ENCODE measurements around the gene ETV7.
"Not testable (repeated sequence)": the region's sequence is repeated elsewhere in the genome, so short reads cannot be mapped to it uniquely, and the experiment has no call there.

The ETV7 gene

GRCh38 chr6:36387440-36388303 lies at the start of gene ETV7:
Gene ETV7, minus strand, starts transcription at chr6:36387669. Its CDS starts 128 bp downstream, at chr6:36387541.
- FAIRE-seq, result no peak

- FAIRE-seq, result no peak
These were observed 49.0 kb upstream of the ETV7 start for GRCh38 chr6:36436466-36436865.

GRCh38 chr6:36432151-36432671 lies 44.7 kb upstream of the ETV7 start:
- FAIRE-seq, result peak; percentile 85

- FAIRE-seq, result no peak
These were observed 43.7 kb upstream of the ETV7 start for GRCh38 chr6:36431197-36431596.

- no peak for FAIRE-seq
These were observed 42.9 kb upstream of the ETV7 start for GRCh38 chr6:36430351-36430750.

GRCh38 chr6:36428911-36429310 lies 41.4 kb upstream of the ETV7 start:
- FAIRE-seq, result no peak

GRCh38 chr6:36426622-36427021 lies 39.2 kb upstream of the ETV7 start:
- FAIRE-seq, result no peak

- peak; percentile 95 for FAIRE-seq
These were observed 35.8 kb upstream of the ETV7 start for GRCh38 chr6:36423101-36423824.

- FAIRE-seq, result no peak
These were observed 35.2 kb upstream of the ETV7 start for GRCh38 chr6:36422714-36423100.

- FAIRE-seq, result no peak
These were observed 31.8 kb upstream of the ETV7 start for GRCh38 chr6:36419310-36419709.

- no peak for FAIRE-seq
These were observed 31.1 kb upstream of the ETV7 start for GRCh38 chr6:36418558-36418957.

GRCh38 chr6:36414481-36414880 lies 27.0 kb upstream of the ETV7 start:
- no peak for FAIRE-seq

GRCh38 chr6:36413489-36414480 lies 26.3 kb upstream of the ETV7 start:
- no peak for FAIRE-seq

GRCh38 chr6:36409718-36410117 lies 22.2 kb upstream of the ETV7 start:
- not testable (repeated sequence) for FAIRE-seq

GRCh38 chr6:36404164-36404563 lies 16.7 kb upstream of the ETV7 start:
- no peak for FAIRE-seq

GRCh38 chr6:36402481-36402880 lies 15.0 kb upstream of the ETV7 start:
- FAIRE-seq, result no peak

- no peak for FAIRE-seq
These were observed 12.5 kb upstream of the ETV7 start for GRCh38 chr6:36399970-36400369.

GRCh38 chr6:36392621-36393020 lies 5.2 kb upstream of the ETV7 start:
- no peak for FAIRE-seq

- FAIRE-seq, result no peak
These were observed 1.9 kb upstream of the ETV7 start for GRCh38 chr6:36389353-36389752.

GRCh38 chr6:36386495-36387439 lies 702 bp downstream of the ETV7 start:
- no peak for FAIRE-seq

- FAIRE-seq, result no peak
These were observed 3.4 kb downstream of the ETV7 start for GRCh38 chr6:36384095-36384494.

- FAIRE-seq, result no peak
These were observed 3.9 kb downstream of the ETV7 start for GRCh38 chr6:36383606-36384005.

Data from G401.6 (cell line).